ENCODE data around the gene JAM3. TPM values are rescaled to one million over a fixed set of nuclear protein-coding genes. Genes with fewer than 3 reads are reported as not detected.

JAM3 gene
- total and polyA plus RNA-seq, 10 of the 15 experiments (the other 5 are each of a cell fraction or from before 2014, with no cell fraction given), result 0.04 to 1.1 (median 0.32) TPM; not detected in 1

- no peak for DNase-seq (ENCODE audit: low read depth, low spot score)
- Histone ChIP-seq H4K20me1 (ENCODE audit: control insufficient read depth, insufficient read depth) (no peaks in the 10 kb centered on the region; the same call in 1 of the 2 replicates), H3K4me1 (ENCODE audit: control insufficient read depth, insufficient read depth, low read length) (no peaks in the 10 kb centered on the region), H3K4me3 (no peak overlapping the region), H3K36me3 (ENCODE audit: control insufficient read depth in 2 of 2, insufficient read depth in 2 of 2, low read length in 1 of 2) (peaks cover 14 to 22% of the 10 kb centered on the region in 2 experiments; a peak in 3 of 4 replicates), H3K9ac (ENCODE audit: control insufficient read depth, insufficient read depth, low read length) (no peak overlapping the region), H3K4me2 (ENCODE audit: control insufficient read depth, insufficient read depth) (no peak overlapping the region), H3K27ac (ENCODE audit: control insufficient read depth, insufficient read depth) (no peak overlapping the region), H3K79me2 (ENCODE audit: control insufficient read depth, insufficient read depth, low read length) (no peaks in the 10 kb centered on the region), H3K9me3 (replicated peaks; ENCODE audit: control insufficient read depth, insufficient read depth, low read length) (no peaks in the 10 kb centered on the region), H3K27me3 (replicated peaks in 1 of 2; ENCODE audit: control insufficient read depth in 2 of 2, insufficient read depth in 2 of 2, low read length in 1 of 2) (no peaks in the 10 kb centered on the region), H2AFZ (ENCODE audit: control insufficient read depth, low read depth, low read length) (no peak overlapping the region)
- ChIA-PET SMC1A (ENCODE audit: uncharacterized antibody, unreplicated experiment) (no interaction called here), RAD21 (ENCODE audit: unreplicated experiment) (no interaction called here), POLR2A (no interaction called here), CTCF (interaction anchor here (0.6 kb wide), 1 partner anchor 248 kb away, joined by 3 read pairs; no protein-coding TSS in a partner anchor)
- no peak for ATAC-seq
- BruUV-seq (replicated peaks), result no TSS peak
- 83% methylated on average over 9 of the region's 11 CpGs for WGBS (ENCODE audit: insufficient coverage, insufficient replicate concordance, low lambda C conversion rate, missing lambda C conversion rate)
- intact Hi-C loops (cut with micrococcal nuclease; ENCODE audit: unreplicated experiment) (no loop called here), in situ Hi-C loops (cut with MboI) (no loop called here)
- no peak for TF ChIP-seq PBX3 (IDR thresholded peaks at IDR 0.05; ENCODE audit: insufficient replicate concordance, low read depth, low read length)
- no peak for TF ChIP-seq ESRRA (IDR thresholded peaks at IDR 0.05; ENCODE audit: low read length)
- TF ChIP-seq NR2C2 (IDR thresholded peaks at IDR 0.05; ENCODE audit: borderline replicate concordance, control insufficient read depth, insufficient read length, low read depth), result no peak
- TF ChIP-seq TAF1 (IDR thresholded peaks at IDR 0.05; ENCODE audit: borderline replicate concordance, low read depth, low read length), result no peak
- TF ChIP-seq MXI1 (IDR thresholded peaks at IDR 0.05; ENCODE audit: low read depth, low read length), result no peak
- no peak for TF ChIP-seq EP300 (IDR thresholded peaks at IDR 0.05; ENCODE audit: borderline replicate concordance in 1 of 2, control insufficient read depth in 1 of 2, low read depth in 2 of 2, low read length in 2 of 2)
- no peak for TF ChIP-seq ZNF687 (IDR thresholded peaks at IDR 0.05)
- TF ChIP-seq HDAC6 (IDR thresholded peaks at IDR 0.05; ENCODE audit: unreplicated experiment), result no peak
- no peak for TF ChIP-seq ZBED1 (IDR thresholded peaks at IDR 0.05; ENCODE audit: borderline replicate concordance)
- TF ChIP-seq NR2C1 (IDR thresholded peaks at IDR 0.05), result no peak
- TF ChIP-seq ZNF24 (IDR thresholded peaks at IDR 0.05), result no peak
- TF ChIP-seq BCL3 (IDR thresholded peaks at IDR 0.05; ENCODE audit: borderline replicate concordance, insufficient read depth, low read depth, low read length, poor library complexity, severe bottlenecking), result no peak
- no peak for TF ChIP-seq SUZ12 (IDR thresholded peaks at IDR 0.05; ENCODE audit: unreplicated experiment)
- FAIRE-seq, result no peak
These were observed 85.6 kb downstream of the JAM3 start for GRCh38 chr11:134154441-134154840.

Data from GM12878 (cell line).